GM12874 (cell line): ENCODE results near the gene RTN3.

Experiments used
- CTCF ChIP-seq: IDR thresholded peaks from 2 replicates; pipeline ENCODE4 v1.5.1; 2011; ENCODE audit warnings: low read depth, mild to moderate bottlenecking, control low read depth, low read length, moderate library complexity; ENCODE audit not compliant: insufficient read depth

Gene RTN3

GRCh38 chr11:63783925-63784592, 102.8 kb downstream of the RTN3 start:
- TF ChIP-seq CTCF = no peak

GRCh38 chr11:63785823-63786222, 104.5 kb downstream of the RTN3 start:
- TF ChIP-seq CTCF = no peak

GRCh38 chr11:63791495-63792167, 110.3 kb downstream of the RTN3 start:
- no peak for TF ChIP-seq CTCF

GRCh38 chr11:63793161-63793560, 111.9 kb downstream of the RTN3 start:
- TF ChIP-seq CTCF = no peak

GRCh38 chr11:63795066-63795465, 113.8 kb downstream of the RTN3 start:
- TF ChIP-seq CTCF = no peak

GRCh38 chr11:63800921-63801320, 119.6 kb downstream of the RTN3 start:
- TF ChIP-seq CTCF = no peak

GRCh38 chr11:63802637-63803414, 121.5 kb downstream of the RTN3 start:
- no peak for TF ChIP-seq CTCF
